HG02759 (cell line): ENCODE results near the gene ATXN7L3B.
"Not testable (repeated sequence)": the region's sequence is repeated elsewhere in the genome, so short reads cannot be mapped to it uniquely, and the experiment has no call there.

Experiments used
- ATAC-seq: cut with Tn5 transposase; IDR thresholded peaks from one replicate; pipeline ENCODE4 v1.9.1; 2021; ENCODE audit warnings: mild to moderate bottlenecking, moderate library complexity; ENCODE audit not compliant: unreplicated experiment

Gene ATXN7L3B, protein sequence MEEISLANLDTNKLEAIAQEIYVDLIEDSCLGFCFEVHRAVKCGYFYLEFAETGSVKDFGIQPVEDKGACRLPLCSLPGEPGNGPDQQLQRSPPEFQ

DNA sequence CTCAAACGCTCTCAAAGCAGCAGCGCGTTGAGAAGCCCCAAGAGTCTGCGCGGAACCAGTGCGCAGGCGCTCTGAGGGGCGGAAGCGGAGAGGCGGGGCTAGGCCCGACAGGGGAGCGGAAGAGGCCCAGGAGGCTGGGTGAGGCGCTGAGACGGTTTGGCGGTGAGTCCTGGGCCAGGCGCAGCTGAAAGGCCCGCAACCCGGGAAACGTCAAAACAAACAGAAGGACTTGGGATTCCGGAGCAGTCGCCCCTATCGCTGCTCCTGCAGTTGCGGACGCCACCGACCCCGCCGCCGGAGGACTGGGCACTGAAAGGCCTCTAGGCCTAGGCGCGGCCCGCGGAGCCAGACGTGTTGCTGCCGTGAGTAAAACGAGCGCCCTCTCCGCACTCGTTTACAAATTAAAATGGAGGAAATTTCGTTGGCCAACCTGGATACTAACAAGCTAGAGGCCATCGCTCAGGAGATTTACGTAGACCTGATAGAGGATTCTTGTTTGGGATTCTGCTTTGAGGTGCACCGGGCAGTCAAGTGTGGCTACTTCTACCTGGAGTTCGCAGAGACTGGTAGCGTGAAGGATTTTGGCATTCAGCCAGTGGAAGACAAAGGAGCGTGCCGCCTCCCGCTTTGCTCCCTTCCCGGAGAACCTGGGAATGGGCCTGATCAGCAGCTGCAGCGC, at the start of gene ATXN7L3B:
Gene ATXN7L3B, plus strand, starts transcription at position 129 of the 679 bp plus-strand sequence. Its CDS starts 278 bp downstream, at position 407.
- peak; percentile 98 for ATAC-seq

DNA sequence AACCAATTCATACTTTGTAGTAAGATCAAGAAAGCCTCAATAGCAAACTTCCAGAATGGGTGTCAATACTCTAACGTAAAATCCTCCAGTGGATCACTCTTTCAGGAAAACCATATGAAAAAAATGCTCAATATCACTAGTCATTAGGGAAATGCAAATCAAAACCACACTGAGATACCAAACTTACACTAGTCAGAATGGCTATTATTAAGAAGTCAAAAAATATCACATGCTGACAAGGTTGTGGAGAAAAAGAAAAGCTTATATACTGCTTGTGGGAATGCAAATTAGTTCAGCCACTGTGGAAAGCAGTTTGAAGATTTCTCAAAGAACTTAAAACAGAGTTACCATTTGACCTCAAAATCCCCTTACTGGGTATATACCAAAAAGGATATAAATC, 49.5 kb upstream of the ATXN7L3B start:
- ATAC-seq = peak; percentile 69

DNA sequence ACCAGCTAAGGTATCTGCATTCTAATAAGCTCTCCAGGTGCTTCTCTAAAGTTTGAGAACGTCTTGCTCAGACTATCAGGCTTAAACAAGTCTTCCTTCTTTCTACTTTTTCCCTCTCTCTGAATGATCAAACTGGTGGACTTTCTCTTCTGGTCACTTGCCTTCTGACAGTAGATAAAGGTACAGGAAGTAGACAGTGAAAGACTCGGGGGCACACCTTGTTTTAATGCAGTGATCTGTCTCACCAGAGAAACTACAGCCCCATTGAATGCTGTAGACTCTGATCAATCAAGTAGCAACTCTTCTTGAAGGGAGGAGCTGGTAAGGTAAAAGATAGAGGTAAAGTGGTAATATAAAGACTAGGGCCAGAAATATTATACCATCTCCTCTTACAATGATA, 48.1 kb upstream of the ATXN7L3B start:
- ATAC-seq = no peak

DNA sequence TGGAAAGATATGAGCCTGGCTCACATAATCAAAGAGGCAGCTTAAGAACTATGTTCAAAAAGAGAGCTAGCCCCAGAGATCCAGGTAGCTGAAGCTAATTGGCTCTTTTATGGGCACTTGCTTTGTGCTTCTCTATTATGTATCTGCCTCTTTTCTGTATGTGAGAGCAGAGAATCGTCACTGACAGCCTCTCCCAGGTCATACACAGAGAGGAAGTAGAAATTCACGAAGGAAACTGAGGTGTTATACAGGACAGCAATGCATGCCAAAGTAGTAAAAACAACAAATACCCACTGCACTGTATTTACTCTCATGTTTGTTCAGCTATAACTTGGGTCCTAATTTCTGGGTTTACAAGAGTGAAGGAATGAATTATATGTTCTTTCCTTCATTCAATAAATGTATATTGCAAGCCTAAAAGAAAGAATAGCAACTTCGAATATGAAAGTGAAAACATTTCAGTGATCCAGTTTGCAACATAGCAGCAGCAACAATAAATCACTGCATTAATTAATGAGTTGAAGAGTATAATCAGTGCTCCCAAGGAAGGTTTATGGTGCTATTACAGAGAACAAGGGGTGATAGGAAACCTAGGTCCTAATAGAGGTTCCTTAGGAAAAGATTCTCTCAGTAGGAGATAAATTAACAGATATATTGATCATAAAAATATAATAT, 47.1 kb upstream of the ATXN7L3B start:
- ATAC-seq = peak; percentile 70

DNA sequence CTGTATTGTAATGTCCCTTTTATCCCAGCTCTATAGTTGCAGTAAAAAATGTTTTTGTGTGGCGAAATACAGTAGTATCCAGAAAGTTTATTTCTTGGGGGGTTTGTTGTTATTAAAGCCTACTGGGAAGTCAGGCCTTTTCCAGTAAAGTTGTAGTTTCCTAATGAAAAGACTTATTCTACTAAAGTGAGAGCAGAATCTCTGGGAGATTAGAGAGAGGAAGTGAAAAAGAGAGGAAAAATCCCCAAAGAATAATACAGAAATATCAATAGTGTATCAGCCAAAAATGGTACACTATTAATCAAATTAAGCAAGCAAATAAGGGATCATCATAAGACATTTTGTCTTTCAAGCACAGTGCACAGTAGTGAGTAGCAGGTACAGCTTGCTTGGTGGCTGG, 46.3 kb upstream of the ATXN7L3B start:
- ATAC-seq = no peak

DNA sequence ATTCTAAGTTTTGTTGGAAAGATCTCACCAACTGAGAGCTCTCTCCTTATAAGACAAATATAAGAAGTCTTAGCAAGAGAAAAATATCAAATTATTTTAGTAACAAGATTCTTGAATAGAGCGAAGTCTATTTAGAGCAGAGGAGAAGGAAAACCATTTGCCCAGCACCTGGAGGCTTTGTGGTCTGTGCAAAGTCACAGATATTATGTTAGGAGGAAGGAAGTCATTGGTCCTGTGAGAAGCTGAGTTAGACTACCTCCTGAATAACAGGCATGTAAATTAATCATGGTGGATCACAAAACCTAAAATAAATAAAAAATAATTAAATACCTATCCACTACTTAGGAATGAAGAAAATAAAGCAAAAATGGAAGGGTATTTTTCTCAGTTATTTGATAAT, 38.4 kb upstream of the ATXN7L3B start:
- no peak for ATAC-seq

DNA sequence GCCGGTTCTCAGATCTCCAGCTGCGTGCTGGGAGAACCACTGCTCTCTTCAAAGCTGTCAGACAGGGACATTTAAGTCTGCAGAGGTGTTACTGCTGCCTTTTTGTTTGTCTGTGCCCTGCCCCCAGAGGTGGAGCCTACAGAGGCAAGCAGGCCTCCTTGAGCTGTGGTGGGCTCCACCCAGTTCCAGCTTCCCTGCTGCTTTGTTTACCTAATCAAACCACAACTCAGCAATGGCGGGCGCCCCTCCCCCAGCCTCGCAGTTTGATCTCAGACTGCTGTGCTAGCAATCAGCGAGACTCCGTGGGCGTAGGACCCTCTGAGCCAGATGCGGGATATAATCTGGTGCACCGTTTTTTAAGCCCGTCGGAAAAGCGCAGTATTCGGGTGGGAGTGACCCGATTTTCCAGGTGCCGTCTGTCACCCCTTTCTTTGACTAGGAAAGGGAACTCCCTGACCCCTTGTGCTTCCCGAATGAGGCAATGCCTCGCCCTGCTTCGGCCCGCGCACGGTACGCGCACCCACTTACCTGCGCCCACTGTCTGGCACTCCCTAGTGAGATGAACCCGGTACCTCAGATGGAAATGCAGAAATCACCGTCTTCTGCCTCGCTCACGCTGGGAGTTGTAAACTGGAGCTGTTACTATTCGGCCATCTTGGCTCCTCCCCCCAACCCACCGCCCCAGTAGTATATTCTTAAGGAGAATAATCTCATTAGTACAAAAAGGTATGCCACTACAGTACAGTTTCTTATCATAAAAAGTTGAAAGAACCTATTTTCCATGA, 28.6 kb upstream of the ATXN7L3B start:
- not testable (repeated sequence) for ATAC-seq

DNA sequence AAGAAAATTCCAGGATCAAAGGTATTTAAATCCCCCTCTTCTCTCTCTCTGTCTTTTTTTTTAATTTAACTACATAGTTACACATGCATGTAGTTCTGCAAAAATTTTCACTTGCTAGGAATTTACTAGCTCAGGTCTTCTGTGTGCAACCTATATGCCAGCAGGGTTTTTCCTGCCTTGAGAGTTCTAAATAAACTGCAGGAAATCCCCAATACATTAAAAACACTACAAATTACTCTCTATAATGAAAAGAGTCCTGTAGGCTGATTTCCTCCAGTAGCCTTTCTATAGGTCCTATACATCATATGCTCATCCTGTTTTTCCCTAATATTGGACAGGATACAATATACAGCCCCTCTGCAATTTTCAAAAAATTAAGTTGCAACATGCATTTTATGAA, 27.7 kb upstream of the ATXN7L3B start:
- ATAC-seq = no peak

DNA sequence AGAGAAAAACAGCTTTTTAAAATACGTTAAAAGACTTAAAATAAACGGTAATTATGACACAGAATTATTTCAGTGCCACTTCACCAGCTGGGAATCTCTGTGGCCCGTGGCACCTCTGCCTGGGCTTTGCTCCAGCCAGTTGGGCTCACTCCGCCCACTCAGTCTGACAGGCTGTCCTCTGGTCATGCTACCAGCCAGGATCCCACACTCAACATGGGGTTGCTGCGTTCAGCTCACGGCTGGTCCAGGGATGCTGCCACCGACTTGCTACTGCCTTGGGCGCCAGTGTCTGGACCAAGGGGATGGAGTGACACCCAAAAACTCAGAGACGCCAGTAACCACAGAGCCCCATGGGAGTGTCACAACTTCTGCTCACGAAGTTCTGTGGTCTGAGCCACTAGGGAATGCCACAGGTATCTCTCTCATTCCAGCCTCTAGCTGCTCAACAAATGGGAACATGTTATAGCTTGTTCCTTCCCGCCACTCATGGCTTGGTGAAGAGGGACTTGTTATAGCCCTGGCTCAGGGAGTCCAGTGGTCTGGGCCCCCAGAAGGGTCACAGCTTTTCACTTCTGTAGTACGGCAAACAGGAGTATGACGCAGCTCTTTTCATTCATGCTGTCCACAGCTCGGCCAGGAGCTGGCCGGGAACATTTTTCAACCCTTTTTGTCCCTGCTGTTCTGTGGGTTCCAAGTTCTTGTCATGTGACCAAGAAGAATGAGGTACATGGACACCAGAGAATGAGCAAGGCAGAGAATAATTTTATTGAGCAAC, 23.4 kb upstream of the ATXN7L3B start:
- ATAC-seq = no peak

DNA sequence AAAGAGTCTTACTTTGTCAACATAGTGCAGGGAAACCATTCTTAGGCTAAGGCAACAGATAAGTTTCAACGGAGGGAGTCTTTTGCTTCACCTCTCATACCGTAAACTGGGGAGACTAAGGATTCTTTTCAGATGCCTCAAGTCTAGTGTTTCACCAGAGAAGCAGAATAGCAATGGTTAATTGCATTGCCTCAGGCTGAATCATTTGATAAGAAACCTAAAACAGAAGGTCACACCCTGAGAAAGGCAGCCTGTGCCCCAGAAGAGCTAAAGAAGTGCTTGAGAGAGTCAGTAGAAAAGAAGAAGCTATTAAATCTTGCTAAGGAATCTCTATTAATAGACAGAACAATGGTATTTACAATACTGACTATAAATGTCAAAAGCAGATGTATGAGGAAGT, 21.8 kb upstream of the ATXN7L3B start:
- no peak for ATAC-seq

DNA sequence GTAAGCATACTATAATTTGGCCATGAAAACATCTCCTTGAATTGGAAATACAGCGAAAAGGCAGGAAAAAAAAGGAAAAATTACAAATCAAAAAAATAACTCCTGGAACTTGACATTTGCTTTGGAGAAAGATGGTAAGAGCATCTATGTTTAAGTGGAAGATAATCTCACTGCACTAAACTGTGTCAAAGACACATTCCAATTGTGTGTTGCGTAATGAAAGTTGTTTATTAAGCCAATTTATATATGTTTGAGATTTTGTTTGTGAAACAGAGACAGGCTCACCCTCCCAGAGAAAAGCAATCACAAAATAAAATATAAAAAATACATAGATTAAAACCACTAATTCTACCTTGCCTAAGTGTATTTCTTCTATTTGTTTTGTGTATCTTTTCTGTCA, 11.1 kb upstream of the ATXN7L3B start:
- no peak for ATAC-seq

DNA sequence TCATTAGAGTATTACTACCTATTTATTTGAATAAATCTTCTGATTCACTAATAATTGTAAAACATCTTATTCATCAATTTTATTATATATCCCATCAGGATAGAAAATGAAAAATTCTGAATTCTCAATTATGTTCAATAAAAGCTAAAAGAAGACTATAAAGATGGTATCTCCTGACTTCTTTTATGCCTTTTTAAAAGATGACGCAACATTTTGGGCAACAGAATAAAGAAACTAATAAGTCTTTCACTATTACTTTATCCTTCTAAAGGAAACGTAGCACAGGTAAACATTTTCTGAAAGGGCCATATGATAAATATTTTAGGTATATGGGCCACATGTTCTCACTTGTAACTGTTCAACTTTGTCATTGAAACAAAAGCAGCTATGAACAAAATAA, 10.1 kb upstream of the ATXN7L3B start:
- no peak for ATAC-seq

DNA sequence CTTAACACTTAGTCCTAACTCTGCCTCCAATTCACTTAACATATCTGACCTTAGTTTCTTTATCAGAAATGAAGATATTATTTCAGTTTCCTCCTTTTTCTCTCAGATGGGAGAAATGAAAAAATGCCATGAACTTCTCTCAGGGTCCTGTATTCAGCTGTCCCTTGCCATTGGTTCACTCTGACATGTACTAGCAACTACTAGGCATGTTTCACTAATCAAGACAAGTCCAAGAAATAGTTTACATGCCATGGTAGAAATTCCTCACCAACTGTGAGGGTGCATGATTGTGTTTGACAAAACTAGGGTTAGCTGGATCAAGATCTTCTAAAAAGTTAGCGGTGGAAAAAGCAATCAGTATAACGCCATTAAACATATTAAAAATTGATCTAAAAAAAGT, 7.0 kb upstream of the ATXN7L3B start:
- ATAC-seq = no peak

DNA sequence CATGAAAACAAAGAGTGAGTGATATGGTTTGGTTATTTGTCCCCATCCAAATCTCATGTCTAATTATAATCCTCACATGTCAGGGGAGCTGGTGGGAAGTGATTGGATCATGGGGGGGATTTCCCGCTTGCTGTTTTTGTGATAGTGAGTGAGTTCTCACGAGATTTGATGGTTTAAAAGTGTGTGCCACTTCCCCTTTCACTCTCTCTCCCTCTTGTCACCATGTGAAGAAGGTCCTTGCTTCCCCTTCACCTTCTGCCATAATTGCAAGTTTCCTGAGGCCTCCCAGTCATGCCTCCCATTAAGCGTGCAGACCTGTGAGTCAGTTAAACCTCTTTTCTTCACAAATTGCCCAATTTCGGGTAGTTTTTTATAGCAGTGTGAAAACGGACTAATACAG, 2.1 kb upstream of the ATXN7L3B start:
- ATAC-seq = no peak

DNA sequence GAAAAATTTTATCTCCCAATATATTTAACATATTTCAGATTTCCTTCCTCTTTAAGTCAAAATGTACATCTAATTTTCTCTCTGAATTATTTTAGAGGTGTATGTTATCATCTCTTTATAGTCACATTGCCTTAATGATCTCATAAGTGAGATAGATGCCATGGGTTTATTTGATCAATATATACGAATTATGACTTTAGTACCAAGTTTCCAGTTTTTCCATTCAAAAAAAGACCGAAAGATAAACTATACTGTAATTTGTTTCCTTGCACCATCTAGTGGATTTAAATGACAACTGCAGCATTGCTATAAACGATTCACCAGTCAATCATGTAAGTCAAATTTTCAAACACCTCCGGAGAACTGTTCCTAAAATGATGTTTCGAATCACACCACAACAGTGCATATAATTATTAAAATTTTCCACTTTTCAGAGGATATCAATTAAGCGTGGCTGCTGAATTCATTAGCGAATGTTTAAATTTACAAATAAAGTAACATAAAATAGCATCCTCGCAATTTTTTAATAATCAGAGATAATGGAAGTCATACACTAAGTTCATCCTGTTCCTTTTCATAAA, 419 bp upstream of the ATXN7L3B start:
- peak; percentile 52 for ATAC-seq

DNA sequence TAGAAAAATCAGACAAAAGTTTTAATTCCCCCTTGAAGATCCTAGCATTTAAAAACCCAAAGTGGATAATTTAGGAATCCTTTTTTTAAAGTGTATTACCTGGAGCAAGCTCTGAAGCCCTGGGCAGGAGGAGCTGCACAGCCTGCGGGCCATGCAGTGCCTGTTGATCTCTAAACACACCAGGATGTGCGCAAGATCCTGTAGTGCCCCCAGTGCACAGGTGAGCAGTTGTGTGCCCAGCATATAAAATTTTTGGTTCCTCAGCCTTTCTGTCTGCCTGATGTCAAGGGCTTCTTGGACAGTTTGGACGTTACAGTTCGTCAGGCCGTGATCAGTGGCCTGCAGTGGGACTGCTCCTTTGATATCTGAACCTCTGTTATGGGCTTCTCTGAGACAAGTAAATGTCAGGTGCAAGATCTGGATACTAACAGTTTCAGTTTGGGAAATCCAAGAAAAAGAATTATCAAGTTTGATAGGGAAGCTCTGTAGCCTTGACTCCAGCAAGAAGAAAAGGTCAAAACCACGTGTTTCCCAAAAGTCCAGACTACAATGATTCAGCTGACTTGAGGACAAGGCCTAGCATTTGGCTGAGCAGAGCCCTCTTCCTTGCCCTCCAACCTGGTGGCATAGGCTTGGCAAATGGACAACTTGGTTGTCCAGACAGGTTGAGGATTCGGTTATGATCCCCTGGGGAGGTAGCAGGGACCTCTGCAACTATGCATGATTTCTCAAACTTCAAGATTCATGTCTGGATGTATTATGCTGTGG, 1.0 kb downstream of the ATXN7L3B start:
- ATAC-seq = peak; percentile 21

DNA sequence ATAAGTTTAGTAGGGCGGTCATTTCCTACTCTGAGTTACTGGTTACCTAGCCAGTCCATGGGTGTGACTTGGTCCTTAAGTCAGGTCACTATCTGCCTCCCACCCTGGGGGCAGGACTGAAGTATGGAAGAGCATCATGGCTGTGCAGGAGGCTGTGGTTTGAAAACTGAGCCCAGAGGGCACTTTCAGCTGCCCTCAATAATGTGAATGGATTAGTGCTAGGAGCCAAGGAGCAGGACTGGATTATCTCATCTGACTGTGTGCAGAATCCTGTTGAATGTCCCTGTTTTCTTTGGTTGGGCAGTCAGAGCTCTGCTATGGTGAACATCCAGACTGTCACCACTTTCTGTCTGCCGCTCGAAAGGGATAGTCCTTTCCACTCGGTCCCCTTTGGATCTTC, 1.6 kb downstream of the ATXN7L3B start:
- no peak for ATAC-seq

DNA sequence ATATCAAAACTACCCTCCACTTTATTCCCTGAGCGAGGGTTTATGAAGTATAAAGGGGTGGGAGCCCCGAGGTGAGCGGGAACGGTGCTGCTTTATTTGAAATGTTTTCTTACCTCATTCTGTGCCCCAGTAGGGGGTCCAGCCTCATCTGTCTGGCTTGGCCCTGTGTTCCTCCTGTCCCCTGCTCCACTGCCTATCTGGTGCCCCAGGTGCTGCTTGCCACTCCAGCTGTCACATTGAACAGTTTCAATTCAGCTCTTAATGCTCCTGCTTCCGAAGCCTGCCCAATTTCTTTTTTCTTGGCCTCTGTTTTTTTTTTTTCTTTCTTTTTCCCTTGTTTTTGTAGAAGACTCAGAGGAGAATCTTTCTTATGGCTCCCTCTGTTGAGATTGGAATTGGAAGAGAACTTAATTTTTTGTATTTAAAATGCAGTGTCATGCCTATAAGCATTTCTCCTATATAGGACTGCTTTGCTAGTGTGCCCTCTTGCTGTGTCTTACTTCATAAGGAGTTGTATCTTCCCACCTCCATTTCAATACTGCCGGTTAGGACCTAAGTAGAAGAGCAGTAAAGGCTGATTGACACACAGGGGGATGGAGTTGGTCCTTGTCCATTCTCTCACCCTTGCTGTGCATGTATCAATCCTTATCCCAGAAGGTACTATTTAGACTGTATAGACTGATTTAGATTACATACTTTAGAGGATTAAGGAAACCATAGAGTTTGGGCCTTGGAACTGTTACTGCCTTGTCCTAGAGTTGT, 2.3 kb downstream of the ATXN7L3B start:
- ATAC-seq = no peak

DNA sequence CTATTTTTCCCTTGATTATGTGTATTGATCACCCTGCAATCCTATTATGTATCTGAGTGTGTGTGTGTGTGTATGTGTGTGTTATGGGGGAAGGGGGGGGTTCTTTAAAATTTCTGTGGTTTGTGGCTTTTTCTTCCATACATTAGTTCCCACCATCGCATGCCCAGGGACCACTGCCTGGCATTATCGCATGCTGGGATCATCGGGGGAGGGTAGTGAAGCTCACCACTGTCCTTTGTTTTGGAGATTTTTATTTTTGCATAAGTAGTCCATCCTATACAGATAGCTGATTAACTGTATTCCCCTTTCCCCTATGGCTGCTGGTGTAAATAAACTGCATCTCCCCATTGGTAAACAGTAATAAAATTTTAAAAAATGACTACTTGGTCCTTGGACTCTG, 3.4 kb downstream of the ATXN7L3B start:
- ATAC-seq = no peak
